Esophagus muscularis mucosa (tissue), 3 donors: ENCODE data around the gene OR10J4.

Source experiments
- POLR2AphosphoS5 ChIP-seq, 2 donors: sonication (generic); formaldehyde crosslinking; IDR thresholded peaks; one replicate each; pipeline ENCODE4 v1.6.1; 2017; ENCODE audit warnings: antibody characterized with exemption in 2 of 2
- TF ChIP-seq, protein P1 (sequence below), 3 experiments: fragments of 200-600 bp in 2 of 3; fragments of 450-650 bp in 1 of 3; sonication (generic) in 2 of 3; IDR thresholded peaks; one replicate each; pipeline ENCODE4 v1.5.1; 2017 to 2019; ENCODE audit warnings: antibody characterized with exemption in 3 of 3, mild to moderate bottlenecking in 2 of 3, moderate library complexity in 1 of 3

DNA sequence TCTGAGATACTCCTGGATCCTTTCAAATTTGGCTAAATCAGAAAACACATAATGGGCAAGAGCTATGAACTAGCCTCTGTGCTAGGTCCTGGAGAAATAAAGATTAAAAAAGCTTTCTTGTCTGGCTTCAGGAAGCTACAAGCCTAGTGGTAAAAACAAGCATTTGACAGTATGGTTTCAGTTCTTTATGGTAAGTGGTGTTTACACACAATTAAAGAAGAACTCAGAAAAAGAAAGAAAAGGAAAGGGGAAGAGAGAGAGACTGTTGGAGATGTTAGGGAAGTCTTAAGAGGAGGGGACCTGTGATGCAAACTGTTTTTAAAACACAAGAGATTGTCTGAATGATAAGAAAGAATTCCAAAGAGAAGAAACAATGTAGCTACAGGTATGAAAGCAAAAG, 9.4 kb downstream of the OR10J4 start:
- TF ChIP-seq, protein P1, sequence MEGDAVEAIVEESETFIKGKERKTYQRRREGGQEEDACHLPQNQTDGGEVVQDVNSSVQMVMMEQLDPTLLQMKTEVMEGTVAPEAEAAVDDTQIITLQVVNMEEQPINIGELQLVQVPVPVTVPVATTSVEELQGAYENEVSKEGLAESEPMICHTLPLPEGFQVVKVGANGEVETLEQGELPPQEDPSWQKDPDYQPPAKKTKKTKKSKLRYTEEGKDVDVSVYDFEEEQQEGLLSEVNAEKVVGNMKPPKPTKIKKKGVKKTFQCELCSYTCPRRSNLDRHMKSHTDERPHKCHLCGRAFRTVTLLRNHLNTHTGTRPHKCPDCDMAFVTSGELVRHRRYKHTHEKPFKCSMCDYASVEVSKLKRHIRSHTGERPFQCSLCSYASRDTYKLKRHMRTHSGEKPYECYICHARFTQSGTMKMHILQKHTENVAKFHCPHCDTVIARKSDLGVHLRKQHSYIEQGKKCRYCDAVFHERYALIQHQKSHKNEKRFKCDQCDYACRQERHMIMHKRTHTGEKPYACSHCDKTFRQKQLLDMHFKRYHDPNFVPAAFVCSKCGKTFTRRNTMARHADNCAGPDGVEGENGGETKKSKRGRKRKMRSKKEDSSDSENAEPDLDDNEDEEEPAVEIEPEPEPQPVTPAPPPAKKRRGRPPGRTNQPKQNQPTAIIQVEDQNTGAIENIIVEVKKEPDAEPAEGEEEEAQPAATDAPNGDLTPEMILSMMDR (IDR thresholded peaks at IDR 0.05) = no peak
- TF ChIP-seq POLR2AphosphoS5 (IDR thresholded peaks at IDR 0.05) = no peak
